22Rv1 (cell line): Measurements from ENCODE around the gene TRMU.
"Not testable (repeated sequence)": the region's sequence is repeated elsewhere in the genome, so short reads cannot be mapped to it uniquely, and the experiment has no call there.

Source experiments
- H3K27ac ChIP-seq: fragments of 450-650 bp; 2 replicates; pipeline ENCODE4 v1.5.1; 2017
- CTCF ChIP-seq: fragments of 450-650 bp; IDR thresholded peaks from 2 replicates; pipeline ENCODE4 v1.5.1; 2017; ENCODE audit warnings: mild to moderate bottlenecking
- ZFX ChIP-seq: fragments of 450-650 bp; IDR thresholded peaks from 2 replicates; pipeline ENCODE4 v1.6.1; 2017; ENCODE audit warnings: antibody characterized with exemption, borderline replicate concordance

Gene TRMU

GRCh38 chr22:46393873-46394272, 58.4 kb downstream of the TRMU start:
- no peak overlapping the region for H3K27ac ChIP-seq
- no peak for TF ChIP-seq ZFX
- no peak for TF ChIP-seq CTCF

- TF ChIP-seq CTCF (no peak), ZFX (no peak)
- no peak overlapping the region for H3K27ac ChIP-seq
These were observed 59.1 kb downstream of the TRMU start for GRCh38 chr22:46394622-46395021.

GRCh38 chr22:46395145-46395544, 59.6 kb downstream of the TRMU start:
- TF ChIP-seq CTCF (no peak), ZFX (no peak)
- H3K27ac ChIP-seq = no peak overlapping the region

GRCh38 chr22:46397049-46397448, 61.5 kb downstream of the TRMU start:
- H3K27ac ChIP-seq = not testable (repeated sequence)

GRCh38 chr22:46397514-46397913, 62.0 kb downstream of the TRMU start:
- H3K27ac ChIP-seq = no peak overlapping the region
- TF ChIP-seq ZFX (no peak), CTCF (no peak)

- H3K27ac ChIP-seq = no peak overlapping the region
- TF ChIP-seq CTCF (no peak), ZFX (no peak)
These were observed 62.4 kb downstream of the TRMU start for GRCh38 chr22:46397951-46398350.

GRCh38 chr22:46399251-46400024, 63.9 kb downstream of the TRMU start:
- H3K27ac ChIP-seq = no peak overlapping the region
- no peak for TF ChIP-seq CTCF
- TF ChIP-seq ZFX = no peak

- no peak for TF ChIP-seq CTCF
- TF ChIP-seq ZFX = no peak
These were observed 65.9 kb downstream of the TRMU start for GRCh38 chr22:46401370-46401769.

More at GRCh38 chr22:46401370-46401769, 65.9 kb downstream of the TRMU start:
- H3K27ac ChIP-seq = no peak overlapping the region
